H9 (cell line): ENCODE data around the gene CRYM. TPM values are rescaled to one million over a fixed set of nuclear protein-coding genes. Genes with fewer than 3 reads are reported as not detected.

Experiments used
- DNase-seq: peaks from one replicate; pipeline ENCODE4 v3.0.0-alpha.2; 2017
- H2AFZ ChIP-seq: one replicate; pipeline ENCODE4 v1.6.1; 2013; ENCODE audit warnings: mild to moderate bottlenecking, low read length, control low read depth, moderate library complexity
- H2AK5ac ChIP-seq: 2 replicates; pipeline ENCODE4 v1.6.1; 2013; ENCODE audit warnings: low read length, control low read depth, mixed read lengths; ENCODE audit not compliant: insufficient read length
- H2BK120ac ChIP-seq: one replicate; pipeline ENCODE4 v1.6.1; 2013; ENCODE audit warnings: low read depth, mild to moderate bottlenecking, low read length, control low read depth, inconsistent platforms; ENCODE audit not compliant: poor library complexity, severe bottlenecking
- H2BK12ac ChIP-seq: 2 replicates; pipeline ENCODE4 v1.6.1; 2013; ENCODE audit warnings: low read length, control low read depth, mixed read lengths, low read depth; ENCODE audit not compliant: insufficient read length
- H2BK15ac ChIP-seq: 2 replicates; pipeline ENCODE4 v1.6.1; 2013; ENCODE audit warnings: low read depth, low read length, control low read depth
- H2BK20ac ChIP-seq: one replicate; pipeline ENCODE4 v1.6.1; 2013; ENCODE audit warnings: low read depth, mild to moderate bottlenecking, low read length, control low read depth, inconsistent platforms; ENCODE audit not compliant: poor library complexity, severe bottlenecking
- H2BK5ac ChIP-seq: 2 replicates; pipeline ENCODE4 v1.6.1; 2013; ENCODE audit warnings: low read length, control low read depth, mixed read lengths; ENCODE audit not compliant: insufficient read length
- H3K14ac ChIP-seq: 2 replicates; pipeline ENCODE4 v1.6.1; 2013; ENCODE audit warnings: low read length, control low read depth; ENCODE audit not compliant: insufficient read depth
- H3K18ac ChIP-seq: 2 replicates; pipeline ENCODE4 v1.6.1; 2013; ENCODE audit warnings: low read depth, mild to moderate bottlenecking, mixed read lengths, low read length, control low read depth; ENCODE audit not compliant: insufficient read length
- H3K23ac ChIP-seq: 2 replicates; pipeline ENCODE4 v1.6.1; 2013; ENCODE audit warnings: low read length, control low read depth, mixed read lengths, low read depth; ENCODE audit not compliant: insufficient read length
- H3K23me2 ChIP-seq: 2 replicates; pipeline ENCODE4 v1.6.1; 2013; ENCODE audit warnings: low read depth, mild to moderate bottlenecking, mixed read lengths, low read length, control low read depth; ENCODE audit not compliant: insufficient read length, poor library complexity, severe bottlenecking
- H3K27ac ChIP-seq: 2 replicates; pipeline ENCODE4 v1.5.1; 2013; ENCODE audit warnings: low read length, control low read depth, mixed read lengths, low read depth; ENCODE audit not compliant: insufficient read length
- H3K27me3 ChIP-seq: 2 replicates; pipeline ENCODE4 v1.6.1; 2013; ENCODE audit warnings: low read length, control low read depth, inconsistent platforms; ENCODE audit not compliant: insufficient read depth
- H3K4ac ChIP-seq: 2 replicates; pipeline ENCODE4 v1.6.1; 2013; ENCODE audit warnings: low read depth, mild to moderate bottlenecking, control low read depth, inconsistent platforms, low read length, moderate library complexity
- H3K4me1 ChIP-seq: 2 replicates; pipeline ENCODE4 v1.6.1; 2013; ENCODE audit warnings: low read length, control low read depth, inconsistent platforms; ENCODE audit not compliant: insufficient read depth
- H3K4me2 ChIP-seq: 2 replicates; pipeline ENCODE4 v1.6.1; 2013; ENCODE audit warnings: low read length, control low read depth, mixed read lengths; ENCODE audit not compliant: insufficient read length, insufficient read depth
- H3K56ac ChIP-seq: 2 replicates; pipeline ENCODE4 v1.6.1; 2013; ENCODE audit warnings: low read depth, mild to moderate bottlenecking, mixed read lengths, low read length, control low read depth; ENCODE audit not compliant: insufficient read length
- H3K79me1 ChIP-seq: 2 replicates; pipeline ENCODE4 v1.6.1; 2013; ENCODE audit warnings: low read depth, mild to moderate bottlenecking, moderate library complexity, low read length, control low read depth, inconsistent platforms; ENCODE audit not compliant: insufficient read depth, poor library complexity, severe bottlenecking
- H3K79me2 ChIP-seq: 2 replicates; pipeline ENCODE4 v1.6.1; 2013; ENCODE audit warnings: low read length, control low read depth, inconsistent platforms; ENCODE audit not compliant: insufficient read depth
- H3K9ac ChIP-seq: 2 replicates; pipeline ENCODE4 v1.6.1; 2013; ENCODE audit warnings: low read length, control low read depth, mixed read lengths; ENCODE audit not compliant: insufficient read length; ENCODE audit errors: extremely low read depth
- H3K9me3 ChIP-seq: one replicate; pipeline ENCODE4 v1.6.1; 2013; ENCODE audit warnings: low read depth, low read length, inconsistent platforms; ENCODE audit not compliant: control insufficient read depth
- H3T11ph ChIP-seq: one replicate; pipeline ENCODE4 v1.6.1; 2013; ENCODE audit warnings: mild to moderate bottlenecking, low read length, control low read depth, inconsistent platforms
- H4K20me1 ChIP-seq: one replicate; pipeline ENCODE4 v1.6.1; 2013; ENCODE audit not compliant: control insufficient read depth, insufficient read length, insufficient read depth
- H4K5ac ChIP-seq: 2 replicates; pipeline ENCODE4 v1.6.1; 2013; ENCODE audit warnings: low read depth, mild to moderate bottlenecking, mixed read lengths, low read length, control low read depth; ENCODE audit not compliant: insufficient read length
- H4K8ac ChIP-seq: replicated peaks from 2 replicates; pipeline ENCODE4 v1.6.1; 2013; ENCODE audit warnings: low read length, control low read depth, mixed read lengths, low read depth; ENCODE audit not compliant: insufficient read length
- H4K91ac ChIP-seq: 2 replicates; pipeline ENCODE4 v1.6.1; 2013; ENCODE audit warnings: low read depth, mild to moderate bottlenecking, moderate library complexity, mixed read lengths, low read length, control low read depth; ENCODE audit not compliant: insufficient read length
- H3K27ac Mint-ChIP-seq, 3 experiments: 2 replicates in 2 of 3; 3 replicates in 1 of 3; pipeline ENCODE4 v1.8.0; 2020 to 2021; ENCODE audit warnings: mixed read lengths in 3 of 3, mild to moderate bottlenecking in 1 of 3, moderate library complexity in 1 of 3
- H3K27me3 Mint-ChIP-seq: 2 replicates; pipeline ENCODE4 v1.8.0; 2021; ENCODE audit warnings: low read depth, mild to moderate bottlenecking, moderate library complexity, mixed read lengths
- H3K36me3 Mint-ChIP-seq, 3 experiments: 2 replicates in 2 of 3; 3 replicates in 1 of 3; pipeline ENCODE4 v1.8.0; 2020 to 2021; ENCODE audit warnings: low read depth in 3 of 3, mixed read lengths in 3 of 3; ENCODE audit not compliant: insufficient read depth in 1 of 3
- H3K4me1 Mint-ChIP-seq, 2 experiments: 2 replicates each; pipeline ENCODE4 v1.8.0; 2020; ENCODE audit warnings: mixed read lengths in 2 of 2
- H3K4me3 Mint-ChIP-seq, 2 experiments: 2 replicates in 1 of 2; 3 replicates in 1 of 2; pipeline ENCODE4 v1.8.0; 2020 to 2021; ENCODE audit warnings: mild to moderate bottlenecking in 2 of 2, mixed read lengths in 2 of 2, moderate library complexity in 1 of 2
- H3K9me3 Mint-ChIP-seq, 2 experiments: 2 replicates in 1 of 2; 3 replicates in 1 of 2; pipeline ENCODE4 v1.8.0; 2020; ENCODE audit warnings: mild to moderate bottlenecking in 2 of 2, mixed read lengths in 2 of 2, moderate library complexity in 1 of 2
- WGBS: extraction: QIAGEN DNeasy Blood & Tissue Kit; methylation state at CpG from one replicate; pipeline ENCODE4 v1.1.7; 2013; ENCODE audit warnings: missing lambda C conversion rate, low lambda C conversion rate, mixed read lengths; ENCODE audit not compliant: insufficient read length; ENCODE audit errors: extremely low coverage; 5-methylcytosine and 5-hydroxymethylcytosine counted together
- total RNA-seq: library from RNA; stranded (reverse); gene quantifications from 2 replicates; pipeline ENCODE4 v1.2.1, GENCODE V29; 2021
- TF ChIP-seq, protein P1 (sequence below): fragments of 200-600 bp; sonication (generic); conservative IDR thresholded peaks from 3 replicates; pipeline ENCODE4 v1.8.0; 2021; ENCODE audit warnings: antibody characterized with exemption, mild to moderate bottlenecking

Gene CRYM
- total RNA-seq, 1 experiment from 2014 or later = 17.8 TPM

- H3K79me2 ChIP-seq = no peaks in the 10 kb centered on the region
- H3K27ac Mint-ChIP-seq = no peak overlapping the region
- no peaks in the 10 kb centered on the region for H4K20me1 ChIP-seq
- no peak overlapping the region for H3K4ac ChIP-seq
- peaks cover 13% of the 10 kb centered on the region for H3K27me3 Mint-ChIP-seq
- H3K56ac ChIP-seq = no peak overlapping the region
- peaks cover 5% of the 10 kb centered on the region for H3K4me1 ChIP-seq
- no peak overlapping the region for H3K14ac ChIP-seq
- H2AK5ac ChIP-seq = no peak overlapping the region
- no peak overlapping the region for H4K8ac ChIP-seq
- peaks cover 10 to 14% of the 10 kb centered on the region in 2 experiments for H3K4me1 Mint-ChIP-seq
- no peak overlapping the region for H3K18ac ChIP-seq
- H2BK12ac ChIP-seq = no peak overlapping the region
- no peak overlapping the region for H4K91ac ChIP-seq
- H2AFZ ChIP-seq = no peak overlapping the region
- no peak for DNase-seq
- peaks cover 2% of the 10 kb centered on the region for H3K23me2 ChIP-seq
- peaks cover 15 to 20% of the 10 kb centered on the region in 2 experiments for H3K9me3 Mint-ChIP-seq
- no peak overlapping the region for H3K23ac ChIP-seq
- H2BK5ac ChIP-seq = no peak overlapping the region
- no peak overlapping the region for H4K5ac ChIP-seq
- H3K27ac ChIP-seq = no peak overlapping the region
- no CpG with 5 or more reads among the region's 1 CpG for WGBS
- no peak overlapping the region for H3K4me3 Mint-ChIP-seq
- H2BK120ac ChIP-seq = no peak overlapping the region
- H3K9me3 ChIP-seq = no peaks in the 10 kb centered on the region
- H3K79me1 ChIP-seq = no peaks in the 10 kb centered on the region
- H3K36me3 Mint-ChIP-seq = peaks cover 0 to 25% (median 3%) of the 10 kb centered on the region in 3 experiments; a peak in 3 of 7 replicates
- no peak overlapping the region for H3T11ph ChIP-seq
- TF ChIP-seq, protein P1, sequence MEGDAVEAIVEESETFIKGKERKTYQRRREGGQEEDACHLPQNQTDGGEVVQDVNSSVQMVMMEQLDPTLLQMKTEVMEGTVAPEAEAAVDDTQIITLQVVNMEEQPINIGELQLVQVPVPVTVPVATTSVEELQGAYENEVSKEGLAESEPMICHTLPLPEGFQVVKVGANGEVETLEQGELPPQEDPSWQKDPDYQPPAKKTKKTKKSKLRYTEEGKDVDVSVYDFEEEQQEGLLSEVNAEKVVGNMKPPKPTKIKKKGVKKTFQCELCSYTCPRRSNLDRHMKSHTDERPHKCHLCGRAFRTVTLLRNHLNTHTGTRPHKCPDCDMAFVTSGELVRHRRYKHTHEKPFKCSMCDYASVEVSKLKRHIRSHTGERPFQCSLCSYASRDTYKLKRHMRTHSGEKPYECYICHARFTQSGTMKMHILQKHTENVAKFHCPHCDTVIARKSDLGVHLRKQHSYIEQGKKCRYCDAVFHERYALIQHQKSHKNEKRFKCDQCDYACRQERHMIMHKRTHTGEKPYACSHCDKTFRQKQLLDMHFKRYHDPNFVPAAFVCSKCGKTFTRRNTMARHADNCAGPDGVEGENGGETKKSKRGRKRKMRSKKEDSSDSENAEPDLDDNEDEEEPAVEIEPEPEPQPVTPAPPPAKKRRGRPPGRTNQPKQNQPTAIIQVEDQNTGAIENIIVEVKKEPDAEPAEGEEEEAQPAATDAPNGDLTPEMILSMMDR = no peak
- no peak overlapping the region for H3K4me2 ChIP-seq
- H3K27me3 ChIP-seq = no peaks in the 10 kb centered on the region
- H2BK15ac ChIP-seq = no peak overlapping the region
- H2BK20ac ChIP-seq = no peak overlapping the region
- H3K9ac ChIP-seq = no peak overlapping the region
Measured at GRCh38 chr16:21285314-21285713, 7.2 kb upstream of the CRYM start.
